HG03159 (cell line): ENCODE results near the gene LACC1.
A peak's percentile ranks its signal among the peaks of the same experiment; 100 is the strongest.

Source experiments
- ATAC-seq: cut with Tn5 transposase; IDR thresholded peaks from one replicate; pipeline ENCODE4 v1.9.1; 2021; ENCODE audit warnings: mild to moderate bottlenecking, moderate library complexity; ENCODE audit not compliant: unreplicated experiment

LACC1 gene

GRCh38 chr13:43879755-43880181, at the start of gene LACC1:
LACC1 (plus strand) TSS chr13:43879904; CDS start chr13:43880986, 1,082 bp downstream.
- peak; percentile 40 for ATAC-seq

GRCh38 chr13:43830497-43830881, 49.2 kb upstream of the LACC1 start:
- no peak for ATAC-seq

GRCh38 chr13:43831088-43831487, 48.6 kb upstream of the LACC1 start:
- no peak for ATAC-seq

GRCh38 chr13:43835701-43836100, 44.0 kb upstream of the LACC1 start:
- no peak for ATAC-seq

- ATAC-seq, result no peak
Measured at GRCh38 chr13:43838909-43839308, 40.8 kb upstream of the LACC1 start.

- ATAC-seq, result no peak
Measured at GRCh38 chr13:43846496-43847158, 33.1 kb upstream of the LACC1 start.

- no peak for ATAC-seq
Measured at GRCh38 chr13:43848001-43848649, 31.6 kb upstream of the LACC1 start.

- ATAC-seq, result no peak
Measured at GRCh38 chr13:43850873-43851272, 28.8 kb upstream of the LACC1 start.

GRCh38 chr13:43852923-43853404, 26.7 kb upstream of the LACC1 start:
- no peak for ATAC-seq

- no peak for ATAC-seq
Measured at GRCh38 chr13:43861863-43862262, 17.8 kb upstream of the LACC1 start.

GRCh38 chr13:43864921-43865320, 14.8 kb upstream of the LACC1 start:
- no peak for ATAC-seq

- ATAC-seq, result no peak
Measured at GRCh38 chr13:43865892-43866291, 13.8 kb upstream of the LACC1 start.

- no peak for ATAC-seq
Measured at GRCh38 chr13:43872181-43872580, 7.5 kb upstream of the LACC1 start.

GRCh38 chr13:43874504-43875092, 5.1 kb upstream of the LACC1 start:
- no peak for ATAC-seq

- ATAC-seq, result no peak
Measured at GRCh38 chr13:43876366-43876765, 3.3 kb upstream of the LACC1 start.

GRCh38 chr13:43877326-43877725, 2.4 kb upstream of the LACC1 start:
- no peak for ATAC-seq

- ATAC-seq, result no peak
Measured at GRCh38 chr13:43877766-43878165, 1.9 kb upstream of the LACC1 start.

- ATAC-seq, result peak; percentile 76
Measured at GRCh38 chr13:43878892-43879754, 581 bp upstream of the LACC1 start, which contains the start of gene CCDC122. CCDC122 (minus strand) TSS chr13:43879740; CDS start chr13:43869376, 10,364 bp downstream.

- ATAC-seq, result no peak
Measured at GRCh38 chr13:43880214-43880855, 631 bp downstream of the LACC1 start.

GRCh38 chr13:43880926-43881325, 1.2 kb downstream of the LACC1 start:
- ATAC-seq, result no peak

GRCh38 chr13:43881580-43881979, 1.9 kb downstream of the LACC1 start:
- ATAC-seq, result no peak
